AG04449 (cell line): ENCODE measurements around the gene PARD3B.

Source experiments
- CTCF ChIA-PET: fragments of 350-600 bp; formaldehyde crosslinking; extraction: SDS; loops from one replicate; lab custom pipeline; 2021; ENCODE audit warnings: antibody characterized with exemption; lab: Yijun Ruan, JAX
- POLR2A ChIA-PET: fragments of 400-600, 350-600 bp; formaldehyde crosslinking; extraction: SDS; loops from one replicate; lab custom pipeline; 2020; ENCODE audit warnings: antibody characterized with exemption, inconsistent platforms; lab: Yijun Ruan, JAX
- DNase-seq: peaks from one replicate; pipeline ENCODE4 v3.0.0-alpha.2; 2010; ENCODE audit warnings: low read depth, low spot score
- H3K4me3 ChIP-seq: 2 replicates; pipeline ENCODE4 v1.5.1; 2011; ENCODE audit warnings: low read depth, mild to moderate bottlenecking, control low read depth, low read length
- TF ChIP-seq, protein P1 (sequence below): IDR thresholded peaks from one replicate; pipeline ENCODE4 v1.5.1; 2011; ENCODE audit warnings: mild to moderate bottlenecking, moderate library complexity, low read length, control low read depth, inconsistent platforms; ENCODE audit not compliant: insufficient read depth; ENCODE audit errors: missing control alignments

PARD3B gene

DNA sequence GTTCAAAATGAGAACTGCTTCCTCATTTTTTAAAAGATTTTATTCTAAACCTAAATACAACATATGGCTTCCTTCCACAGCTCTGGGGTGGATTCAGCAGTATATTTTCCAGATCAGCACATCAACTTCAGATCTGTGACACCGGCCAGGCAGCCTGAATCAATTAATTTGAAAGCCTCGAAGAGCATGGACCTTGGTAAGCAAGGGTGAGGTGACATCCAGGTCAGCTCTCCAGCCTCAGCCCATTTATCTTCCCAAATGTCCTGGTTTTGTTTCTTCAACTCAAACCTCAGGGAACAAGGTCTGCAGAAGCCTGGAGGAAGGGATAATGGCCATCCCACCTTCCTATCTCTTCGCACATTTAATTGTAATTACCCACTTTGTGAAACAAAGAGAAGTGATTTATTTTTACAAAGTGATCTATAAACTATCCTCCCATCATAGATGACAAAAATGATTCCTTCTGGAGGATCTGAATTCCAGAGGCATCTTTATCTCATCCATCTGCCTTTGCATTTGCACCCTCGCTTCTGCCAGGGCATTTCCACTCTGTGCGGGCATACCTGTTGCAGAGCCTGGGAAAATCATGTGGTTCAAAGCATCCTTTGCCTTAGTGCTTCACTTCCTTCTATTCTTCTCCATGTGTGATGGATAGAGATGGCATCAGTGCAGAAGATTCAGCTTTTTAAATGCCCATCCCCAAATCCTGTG, 648.0 kb downstream of the PARD3B start:
- TF ChIP-seq, protein P1, sequence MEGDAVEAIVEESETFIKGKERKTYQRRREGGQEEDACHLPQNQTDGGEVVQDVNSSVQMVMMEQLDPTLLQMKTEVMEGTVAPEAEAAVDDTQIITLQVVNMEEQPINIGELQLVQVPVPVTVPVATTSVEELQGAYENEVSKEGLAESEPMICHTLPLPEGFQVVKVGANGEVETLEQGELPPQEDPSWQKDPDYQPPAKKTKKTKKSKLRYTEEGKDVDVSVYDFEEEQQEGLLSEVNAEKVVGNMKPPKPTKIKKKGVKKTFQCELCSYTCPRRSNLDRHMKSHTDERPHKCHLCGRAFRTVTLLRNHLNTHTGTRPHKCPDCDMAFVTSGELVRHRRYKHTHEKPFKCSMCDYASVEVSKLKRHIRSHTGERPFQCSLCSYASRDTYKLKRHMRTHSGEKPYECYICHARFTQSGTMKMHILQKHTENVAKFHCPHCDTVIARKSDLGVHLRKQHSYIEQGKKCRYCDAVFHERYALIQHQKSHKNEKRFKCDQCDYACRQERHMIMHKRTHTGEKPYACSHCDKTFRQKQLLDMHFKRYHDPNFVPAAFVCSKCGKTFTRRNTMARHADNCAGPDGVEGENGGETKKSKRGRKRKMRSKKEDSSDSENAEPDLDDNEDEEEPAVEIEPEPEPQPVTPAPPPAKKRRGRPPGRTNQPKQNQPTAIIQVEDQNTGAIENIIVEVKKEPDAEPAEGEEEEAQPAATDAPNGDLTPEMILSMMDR = no peak
- CTCF ChIA-PET = no interaction called here
- POLR2A ChIA-PET = no interaction called here
- H3K4me3 ChIP-seq = no peak overlapping the region
- no peak for DNase-seq

DNA sequence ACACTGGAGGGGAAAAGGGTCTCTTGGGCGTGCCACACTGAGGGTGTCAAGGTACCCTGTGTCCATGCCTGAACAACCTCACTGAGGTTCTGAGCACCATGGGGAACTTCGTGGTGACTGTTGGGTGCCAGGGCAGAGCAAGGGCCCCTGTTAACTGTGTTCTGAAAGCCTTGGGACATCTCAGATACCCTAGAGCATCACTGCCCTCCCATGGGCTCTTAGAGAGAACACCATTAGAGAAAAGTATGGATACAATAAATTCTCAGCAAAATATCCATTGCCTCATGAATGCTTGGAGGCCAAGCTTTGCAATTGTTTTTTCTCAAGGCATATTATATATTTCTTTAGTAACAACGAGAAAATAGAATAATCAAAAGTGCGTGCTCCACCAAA, 648.6 kb downstream of the PARD3B start:
- H3K4me3 ChIP-seq = no peak overlapping the region
- POLR2A ChIA-PET = no interaction called here
- TF ChIP-seq, protein P1 = no peak
- CTCF ChIA-PET = no interaction called here
- DNase-seq = no peak

DNA sequence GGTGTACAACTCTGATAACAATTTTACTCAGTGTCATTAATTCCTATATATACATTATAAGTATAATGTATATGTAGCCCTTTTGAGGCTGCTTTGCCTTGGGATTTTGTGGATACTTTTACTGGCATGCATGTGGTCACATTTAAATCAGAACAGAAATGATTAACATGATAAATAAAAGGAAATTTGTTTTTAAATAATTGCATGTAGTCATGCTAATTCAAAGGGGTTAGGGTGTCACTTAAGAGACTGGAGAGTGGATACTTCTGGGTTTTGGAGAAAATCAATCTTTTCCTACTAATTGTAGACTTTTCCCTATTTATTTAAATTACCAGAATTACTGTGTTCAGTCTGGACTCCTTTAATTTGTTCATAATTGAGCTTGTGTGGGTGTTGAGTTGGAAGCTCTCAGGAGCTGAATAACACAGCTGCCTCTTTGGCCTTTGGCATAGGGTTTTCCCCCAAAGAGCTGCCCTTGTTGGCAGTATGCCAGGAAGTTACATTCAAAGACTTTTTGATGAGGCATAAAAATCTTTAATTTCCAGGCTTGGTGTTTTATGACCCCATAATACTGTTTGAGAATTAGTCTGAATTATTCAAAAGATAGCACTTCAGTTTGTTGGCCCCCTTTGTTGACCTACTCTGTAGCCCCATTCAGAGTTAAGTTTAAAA, 652.3 kb downstream of the PARD3B start:
- DNase-seq = no peak
- ChIA-PET CTCF (interaction anchor here (2.0 kb wide), 1 partner anchor 479 kb away, joined by 7 read pairs; no protein-coding TSS in a partner anchor), POLR2A (no interaction called here)
- H3K4me3 ChIP-seq = no peak overlapping the region
- TF ChIP-seq, protein P1 = no peak

DNA sequence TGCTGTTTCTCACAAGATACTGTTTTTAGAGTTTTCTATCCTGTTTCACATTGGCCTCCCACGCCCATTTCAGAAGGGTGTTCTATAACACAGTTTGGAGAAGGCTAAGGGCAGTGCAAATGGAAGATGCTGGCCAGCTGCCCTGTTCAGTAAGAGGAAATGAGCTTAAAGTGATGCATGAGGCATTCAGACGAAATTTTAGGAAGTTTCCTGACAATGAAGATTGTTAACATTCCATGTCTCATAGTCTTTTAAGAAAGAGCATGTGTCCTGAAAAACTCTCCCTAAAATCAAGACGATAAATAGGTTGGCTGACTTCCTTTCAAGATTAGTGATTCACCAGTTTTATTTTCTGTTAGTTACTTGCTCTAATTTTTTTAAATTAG, 652.9 kb downstream of the PARD3B start:
- CTCF ChIA-PET = interaction anchor here (2.0 kb wide), 1 partner anchor 478 kb away, joined by 7 read pairs; no protein-coding TSS in a partner anchor
- peak; percentile 59 for DNase-seq
- TF ChIP-seq, protein P1 = no peak
- POLR2A ChIA-PET = no interaction called here
- H3K4me3 ChIP-seq = no peak overlapping the region

DNA sequence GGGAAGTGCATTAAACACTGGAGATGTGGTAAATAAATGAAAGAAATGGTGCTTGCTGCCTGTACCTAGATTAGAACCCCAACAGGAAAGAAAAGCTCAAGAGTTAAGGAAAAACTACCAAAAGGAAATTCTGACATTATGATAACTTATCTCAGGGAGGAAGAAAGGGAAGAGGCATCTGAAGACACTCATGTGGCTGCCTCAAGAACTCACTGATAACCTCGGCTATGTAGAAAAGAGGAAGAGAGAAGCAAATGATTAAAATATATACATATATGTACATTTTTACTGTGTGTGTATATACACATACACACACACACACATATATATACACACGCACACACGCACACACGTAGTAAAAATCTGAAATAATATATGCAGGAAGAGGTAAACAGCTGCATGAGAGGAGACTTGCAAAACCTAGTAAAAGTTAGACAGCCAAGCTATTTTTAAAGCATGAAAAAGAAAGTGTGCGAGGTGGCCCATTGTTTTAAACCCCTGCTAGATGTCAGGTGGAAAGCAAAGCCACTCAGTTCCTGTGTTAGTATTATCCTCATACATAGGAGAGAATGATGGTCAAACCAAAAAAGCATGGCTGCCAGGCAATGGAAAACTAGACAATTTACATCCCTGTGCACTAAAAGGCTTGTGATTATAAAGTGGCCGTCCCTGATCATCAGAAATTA, 654.0 kb downstream of the PARD3B start:
- POLR2A ChIA-PET = no interaction called here
- no peak for DNase-seq
- H3K4me3 ChIP-seq = no peak overlapping the region
- TF ChIP-seq, protein P1 = no peak
- CTCF ChIA-PET = interaction anchor here (2.0 kb wide), 1 partner anchor 477 kb away, joined by 7 read pairs; no protein-coding TSS in a partner anchor

DNA sequence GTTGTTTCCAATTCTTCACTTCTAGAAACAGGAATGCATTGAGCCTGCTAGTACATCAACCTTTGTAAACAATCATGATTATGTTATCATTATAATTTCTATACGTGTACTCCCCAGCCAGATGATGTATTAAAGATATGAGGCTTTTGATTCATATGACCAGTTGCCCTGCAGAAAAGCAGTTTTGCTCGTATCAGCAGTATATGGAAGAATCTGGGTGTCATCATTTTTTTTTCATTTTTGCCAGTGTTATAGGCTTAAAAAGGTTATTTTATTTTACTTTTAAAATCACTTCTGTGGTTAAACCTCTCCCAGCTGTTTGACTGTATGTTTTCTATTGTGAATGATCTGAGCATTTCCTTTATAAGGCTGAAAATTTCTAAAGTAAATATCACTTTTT, 665.2 kb downstream of the PARD3B start:
- POLR2A ChIA-PET = no interaction called here
- CTCF ChIA-PET = no interaction called here
- TF ChIP-seq, protein P1 = no peak

More for the DNA sequence above, 665.2 kb downstream of the PARD3B start:
- no peak for DNase-seq
- no peak overlapping the region for H3K4me3 ChIP-seq
